SK-N-SH (cell line): ENCODE results near the gene SLC7A6OS.

ENCODE experiments used
- CTCF ChIP-seq: fragments of 200-600 bp; sonication (generic); IDR thresholded peaks from 2 replicates; pipeline ENCODE4 v1.6.1; 2017; ENCODE audit warnings: antibody characterized with exemption, mild to moderate bottlenecking, moderate library complexity
- EP300 ChIP-seq, 2 experiments: IDR thresholded peaks; 2 replicates each; pipeline versions ENCODE4 v1.4.0 to v1.6.1; 2012; ENCODE audit warnings: borderline replicate concordance in 1 of 2, low read depth in 1 of 2, low read length in 1 of 2
- EZH2phosphoT487 ChIP-seq: fragments of 200-600 bp; sonication (generic); IDR thresholded peaks from 2 replicates; pipeline ENCODE4 v1.6.1; 2017; ENCODE audit warnings: low read depth, mixed run types, mild to moderate bottlenecking, antibody characterized with exemption, moderate library complexity, borderline replicate concordance
- FOXJ3 ChIP-seq: sonication (generic); formaldehyde crosslinking; IDR thresholded peaks from 2 replicates; pipeline ENCODE4 v1.5.1; 2020; ENCODE audit warnings: mild to moderate bottlenecking, missing genetic modification reagents
- GABPA ChIP-seq: IDR thresholded peaks from 2 replicates; pipeline ENCODE4 v1.4.0; 2012; ENCODE audit warnings: low read depth, mild to moderate bottlenecking
- MAX ChIP-seq: IDR thresholded peaks from 2 replicates; pipeline ENCODE4 v1.4.0; 2012; ENCODE audit warnings: low read depth
- POLR2AphosphoS5 ChIP-seq: IDR thresholded peaks from 2 replicates; pipeline ENCODE4 v1.6.1; 2012; ENCODE audit warnings: low read depth, low read length
- REST ChIP-seq: IDR thresholded peaks from 2 replicates; pipeline ENCODE4 v1.6.1; 2012; ENCODE audit warnings: mild to moderate bottlenecking, low read depth, low read length, moderate library complexity
- TAF1 ChIP-seq: IDR thresholded peaks from 2 replicates; pipeline ENCODE4 v1.6.1; 2012; ENCODE audit warnings: low read depth, mild to moderate bottlenecking, low read length, moderate library complexity, borderline replicate concordance

- TF ChIP-seq CTCF (peak; percentile 77), MAX (peak; percentile 87), EZH2phosphoT487 (no peak), REST (no peak; the same call in 1 of the 2 replicates), POLR2AphosphoS5 (peak; percentile 41; the same call in 1 of the 2 replicates), TAF1 (no peak; the same call in 1 of the 2 replicates), FOXJ3 (CRISPR knock-in tag) (no peak), EP300 (IDR thresholded peaks at IDR 0.05; ENCODE audit: borderline replicate concordance in 1 of 2, low read depth in 1 of 2, low read length in 1 of 2) (peak in 1 of 2 experiments; percentile 23; a peak in 1 of 4 replicates), GABPA (0 out of 2 replicates have a peak, but pooled peaks have one; percentile 36)
Observed at GRCh38 chr16:68264128-68265077, 46.3 kb downstream of the SLC7A6OS start, which contains the start of gene SLC7A6.
